ENCODE results near the gene KCNQ4.

KCNQ4 gene

DNA sequence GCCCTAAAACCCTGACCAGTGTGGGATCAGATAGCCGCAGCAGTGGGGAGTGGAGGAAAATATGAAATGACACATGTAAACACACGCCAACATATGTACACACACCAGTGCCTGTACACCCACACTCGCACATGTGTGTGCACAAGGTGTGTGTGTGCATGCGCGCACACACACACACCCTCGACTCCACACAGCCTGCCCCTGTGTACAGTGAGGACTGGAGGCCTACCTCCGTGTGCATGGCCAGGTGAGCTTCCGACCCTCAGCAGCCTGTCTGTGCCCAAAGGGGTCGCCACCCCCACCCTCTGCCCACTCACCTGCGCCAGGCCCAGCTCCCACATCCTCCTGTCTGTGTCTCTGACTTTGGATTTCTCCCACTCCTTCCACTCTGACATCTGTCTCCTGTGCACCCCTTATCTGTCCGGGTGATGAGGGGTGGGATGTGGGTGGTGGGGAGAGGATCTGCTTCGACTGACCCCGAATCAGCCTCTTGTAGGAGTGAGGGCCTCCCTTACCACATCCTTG, 46.9 kb downstream of the KCNQ4 start:
- DNase-seq (ENCODE audit: low read depth, low spot score): no peak
- H3K4me3 ChIP-seq (ENCODE audit: low read depth, low read length): no peak overlapping the region
- POLR2A ChIA-PET: interaction anchor here (0.5 kb wide), 1 partner anchor 23 kb away, joined by 3 read pairs; no protein-coding TSS in a partner anchor
- TF ChIP-seq, protein P1, sequence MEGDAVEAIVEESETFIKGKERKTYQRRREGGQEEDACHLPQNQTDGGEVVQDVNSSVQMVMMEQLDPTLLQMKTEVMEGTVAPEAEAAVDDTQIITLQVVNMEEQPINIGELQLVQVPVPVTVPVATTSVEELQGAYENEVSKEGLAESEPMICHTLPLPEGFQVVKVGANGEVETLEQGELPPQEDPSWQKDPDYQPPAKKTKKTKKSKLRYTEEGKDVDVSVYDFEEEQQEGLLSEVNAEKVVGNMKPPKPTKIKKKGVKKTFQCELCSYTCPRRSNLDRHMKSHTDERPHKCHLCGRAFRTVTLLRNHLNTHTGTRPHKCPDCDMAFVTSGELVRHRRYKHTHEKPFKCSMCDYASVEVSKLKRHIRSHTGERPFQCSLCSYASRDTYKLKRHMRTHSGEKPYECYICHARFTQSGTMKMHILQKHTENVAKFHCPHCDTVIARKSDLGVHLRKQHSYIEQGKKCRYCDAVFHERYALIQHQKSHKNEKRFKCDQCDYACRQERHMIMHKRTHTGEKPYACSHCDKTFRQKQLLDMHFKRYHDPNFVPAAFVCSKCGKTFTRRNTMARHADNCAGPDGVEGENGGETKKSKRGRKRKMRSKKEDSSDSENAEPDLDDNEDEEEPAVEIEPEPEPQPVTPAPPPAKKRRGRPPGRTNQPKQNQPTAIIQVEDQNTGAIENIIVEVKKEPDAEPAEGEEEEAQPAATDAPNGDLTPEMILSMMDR (IDR thresholded peaks at IDR 0.05; ENCODE audit: insufficient read depth, low read length, missing control alignments): no peak
- CTCF ChIA-PET: interaction anchor here (1.4 to 3.6 kb wide), 3 partner anchors 9 to 56 kb away, joined by 3 to 22 read pairs (median 6); no protein-coding TSS in a partner anchor

DNA sequence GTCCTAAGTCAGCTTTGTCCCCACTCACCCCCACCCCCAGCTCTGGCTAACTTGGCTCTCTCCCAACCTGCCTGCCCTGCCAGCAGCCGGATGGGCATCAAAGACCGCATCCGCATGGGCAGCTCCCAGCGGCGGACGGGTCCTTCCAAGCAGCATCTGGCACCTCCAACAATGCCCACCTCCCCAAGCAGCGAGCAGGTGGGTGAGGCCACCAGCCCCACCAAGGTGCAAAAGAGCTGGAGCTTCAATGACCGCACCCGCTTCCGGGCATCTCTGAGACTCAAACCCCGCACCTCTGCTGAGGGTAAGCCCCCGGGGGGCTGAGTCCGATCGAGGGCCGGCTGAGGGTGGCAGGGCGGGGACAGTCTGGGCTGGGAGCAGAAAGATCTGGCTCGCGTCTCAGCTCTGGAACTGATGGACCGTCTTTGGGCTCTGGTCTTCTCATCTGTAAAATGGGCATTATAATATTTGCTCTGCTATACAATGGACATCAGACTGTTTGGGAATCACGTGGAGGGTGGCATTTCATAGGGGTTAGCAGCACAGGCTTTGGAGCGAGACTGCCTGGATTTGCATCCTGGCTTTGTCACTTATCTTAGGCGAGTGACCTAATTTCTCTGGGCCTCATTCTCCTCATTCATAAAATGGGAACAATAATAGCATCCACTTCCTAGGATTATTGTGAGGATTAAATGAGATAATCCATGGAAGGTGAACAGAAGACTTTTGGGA, 47.6 kb downstream of the KCNQ4 start:
- DNase-seq (ENCODE audit: low read depth, low spot score): no peak
- POLR2A ChIA-PET: interaction anchor here (0.5 kb wide), 1 partner anchor 22 kb away, joined by 3 read pairs; no protein-coding TSS in a partner anchor
- H3K4me3 ChIP-seq (ENCODE audit: low read depth, low read length): no peak overlapping the region
- TF ChIP-seq, protein P1 (IDR thresholded peaks at IDR 0.05; ENCODE audit: insufficient read depth, low read length, missing control alignments): no peak
- CTCF ChIA-PET: interaction anchor here (1.4 to 3.6 kb wide), 3 partner anchors 10 to 56 kb away, joined by 3 to 22 read pairs (median 6); no protein-coding TSS in a partner anchor

DNA sequence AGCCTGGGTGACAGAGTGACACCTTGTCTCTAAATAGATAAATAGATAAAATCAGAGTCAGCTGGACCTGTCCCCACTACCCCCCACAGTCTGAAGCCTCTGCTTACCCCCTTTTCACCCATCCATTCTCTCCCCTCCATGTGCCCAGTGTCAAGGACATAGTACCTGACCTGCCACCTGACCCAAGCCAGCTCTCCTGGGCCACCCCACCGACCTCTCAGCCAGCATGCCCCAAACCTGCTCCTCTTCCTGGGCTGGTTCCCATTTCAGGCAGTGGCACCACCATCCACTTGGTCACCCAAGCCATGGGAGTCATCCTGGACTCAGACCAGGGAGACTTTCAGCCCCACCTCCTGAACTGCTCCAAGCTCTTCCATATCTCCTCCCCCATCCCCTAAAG, 50.4 kb downstream of the KCNQ4 start:
- TF ChIP-seq, protein P1 (IDR thresholded peaks at IDR 0.05; ENCODE audit: insufficient read depth, low read length, missing control alignments): no peak
- ChIA-PET POLR2A (no interaction called here), CTCF (interaction anchor here (3.6 kb wide), 1 partner anchor 15 kb away, joined by 22 read pairs; no protein-coding TSS in a partner anchor)
- DNase-seq (ENCODE audit: low read depth, low spot score): no peak
- no peak overlapping the region for H3K4me3 ChIP-seq (ENCODE audit: low read depth, low read length)

DNA sequence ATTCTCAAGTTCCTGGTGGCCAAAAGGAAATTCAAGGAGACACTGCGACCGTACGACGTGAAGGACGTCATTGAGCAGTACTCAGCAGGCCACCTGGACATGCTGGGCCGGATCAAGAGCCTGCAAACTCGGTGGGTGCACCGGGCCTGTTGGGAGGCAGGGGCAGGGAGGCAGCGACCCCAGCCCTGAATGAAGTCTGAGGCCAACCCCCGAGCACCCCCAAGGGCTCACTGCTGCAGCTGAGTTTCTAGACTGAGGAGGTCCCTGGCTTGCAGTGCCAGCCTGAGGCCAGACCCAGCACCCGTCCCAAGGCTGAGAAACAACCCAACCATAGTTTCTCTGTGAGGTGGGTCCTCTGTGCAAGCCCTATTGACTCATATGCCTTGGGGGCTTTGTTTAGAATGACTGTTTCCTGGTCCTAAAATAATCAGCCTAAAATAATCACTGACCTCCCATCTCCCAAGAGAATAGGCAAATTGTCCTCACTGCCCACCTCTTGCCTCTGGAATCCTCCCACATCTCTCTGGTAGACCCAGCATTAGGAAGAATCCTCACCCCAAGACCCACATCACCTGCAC, 51.5 kb downstream of the KCNQ4 start:
- TF ChIP-seq, protein P1 (IDR thresholded peaks at IDR 0.05; ENCODE audit: insufficient read depth, low read length, missing control alignments): no peak
- H3K4me3 ChIP-seq (ENCODE audit: low read depth, low read length): no peak overlapping the region
- CTCF ChIA-PET: interaction anchor here (1.8 to 5.2 kb wide), 2 partner anchors 14 to 116 kb away, joined by 4 to 51 read pairs; no protein-coding TSS in a partner anchor
- POLR2A ChIA-PET: no interaction called here
- DNase-seq (ENCODE audit: low read depth, low spot score): no peak

DNA sequence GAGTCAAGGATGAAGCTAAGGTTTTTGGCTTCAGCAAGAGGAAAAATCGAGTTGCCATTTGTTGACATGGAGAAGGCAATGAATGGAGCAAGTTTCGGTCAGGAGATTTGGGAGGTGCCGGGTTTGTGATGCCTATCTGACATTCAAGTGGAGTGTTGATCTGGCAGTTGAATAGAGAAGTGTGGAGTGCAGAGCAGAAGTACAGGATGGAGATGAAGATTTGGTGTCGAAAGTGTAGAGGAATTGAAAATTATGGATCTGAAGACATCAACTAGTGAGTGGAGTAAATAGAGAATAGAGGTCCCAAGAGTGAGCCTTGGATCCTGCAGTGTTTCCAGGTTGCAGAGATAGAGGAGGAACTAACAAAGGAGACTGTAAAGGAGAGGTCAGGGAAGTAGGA, 52.7 kb downstream of the KCNQ4 start:
- POLR2A ChIA-PET: no interaction called here
- DNase-seq (ENCODE audit: low read depth, low spot score): no peak
- CTCF ChIA-PET: interaction anchor here (1.8 to 5.2 kb wide), 2 partner anchors 12 to 114 kb away, joined by 4 to 51 read pairs; no protein-coding TSS in a partner anchor
- TF ChIP-seq, protein P1 (IDR thresholded peaks at IDR 0.05; ENCODE audit: insufficient read depth, low read length, missing control alignments): no peak
- H3K4me3 ChIP-seq (ENCODE audit: low read depth, low read length): no peak overlapping the region

DNA sequence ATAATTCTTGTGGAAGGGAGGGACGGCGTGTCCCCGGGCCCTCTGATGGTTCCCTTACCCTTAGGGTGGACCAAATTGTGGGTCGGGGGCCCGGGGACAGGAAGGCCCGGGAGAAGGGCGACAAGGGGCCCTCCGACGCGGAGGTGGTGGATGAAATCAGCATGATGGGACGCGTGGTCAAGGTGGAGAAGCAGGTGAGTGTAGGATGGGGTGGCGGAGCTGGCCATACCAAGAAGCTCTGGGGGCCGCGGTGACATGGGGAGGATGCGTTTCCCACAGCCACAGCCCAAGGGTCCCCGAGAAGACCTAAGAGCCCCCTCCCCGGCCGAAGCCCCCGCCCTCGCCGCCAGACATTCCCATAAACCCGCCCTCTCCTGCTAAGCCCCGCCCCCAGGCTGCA, 54.0 kb downstream of the KCNQ4 start:
- DNase-seq (ENCODE audit: low read depth, low spot score): no peak
- CTCF ChIA-PET: interaction anchor here (5.2 kb wide), 1 partner anchor 11 kb away, joined by 51 read pairs; no protein-coding TSS in a partner anchor
- POLR2A ChIA-PET: no interaction called here
- H3K4me3 ChIP-seq (ENCODE audit: low read depth, low read length): no peak overlapping the region
- TF ChIP-seq, protein P1 (IDR thresholded peaks at IDR 0.05; ENCODE audit: insufficient read depth, low read length, missing control alignments): no peak

All from AG04449 (cell line).